Calu3 (cell line): ENCODE measurements around the gene ZMYM2. TPM values are rescaled to one million over a fixed set of nuclear protein-coding genes. Genes with fewer than 3 reads are reported as not detected.
"Not testable (repeated sequence)": the region's sequence is repeated elsewhere in the genome, so short reads cannot be mapped to it uniquely, and the experiment has no call there.

Source experiments
- BruUV-seq: library from RNA; stranded (reverse); fragments of 400-500 nt; replicated peaks from 2 replicates; lab custom pipeline; 2021; lab: Mats Ljungman, UMichigan
- CTCF ChIA-PET: fragments of 300-600 bp; sonication (Branson Sonifier 250); formaldehyde crosslinking; loops from one replicate; lab custom pipeline; 2022; ENCODE audit warnings: antibody characterized with exemption; lab: Charles Lee
- DNase-seq: peaks from one replicate; pipeline ENCODE4 v3.0.0; 2022
- H3K27ac Mint-ChIP-seq: one replicate; pipeline ENCODE4 v1.8.0; 2022; ENCODE audit warnings: mixed read lengths; ENCODE audit not compliant: unreplicated experiment
- H3K27me3 Mint-ChIP-seq: one replicate; pipeline ENCODE4 v1.8.0; 2022; ENCODE audit warnings: mixed read lengths; ENCODE audit not compliant: unreplicated experiment
- H3K36me3 Mint-ChIP-seq: one replicate; pipeline ENCODE4 v1.8.0; 2022; ENCODE audit warnings: mild to moderate bottlenecking, moderate library complexity, mixed read lengths; ENCODE audit not compliant: insufficient read depth, unreplicated experiment
- H3K4me1 Mint-ChIP-seq: one replicate; pipeline ENCODE4 v1.8.0; 2022; ENCODE audit warnings: mild to moderate bottlenecking, low read depth, mixed read lengths; ENCODE audit not compliant: unreplicated experiment
- H3K4me3 Mint-ChIP-seq: one replicate; pipeline ENCODE4 v1.8.0; 2022; ENCODE audit warnings: mild to moderate bottlenecking, low read depth, moderate library complexity, mixed read lengths; ENCODE audit not compliant: unreplicated experiment
- H3K9me3 Mint-ChIP-seq: one replicate; pipeline ENCODE4 v1.8.0; 2022; ENCODE audit warnings: low read depth, mixed read lengths; ENCODE audit not compliant: unreplicated experiment
- intact Hi-C: fragments of 100-400 bp; cut with micrococcal nuclease; formaldehyde crosslinking; loops from one replicate; pipeline ENCODE4 v1.10.0; 2022; ENCODE audit not compliant: unreplicated experiment
- total RNA-seq: library from RNA; stranded (reverse); gene quantifications from 2 replicates; pipeline ENCODE4 v1.2.3, GENCODE V29; 2022
- TF ChIP-seq, protein P1 (sequence below): fragments of 200-600 bp; IDR thresholded peaks from one replicate; pipeline ENCODE4 v1.8.0; 2022; ENCODE audit warnings: antibody characterized with exemption; ENCODE audit not compliant: unreplicated experiment

Gene ZMYM2
- total RNA-seq, 1 experiment from 2014 or later = 53.1 TPM

DNA sequence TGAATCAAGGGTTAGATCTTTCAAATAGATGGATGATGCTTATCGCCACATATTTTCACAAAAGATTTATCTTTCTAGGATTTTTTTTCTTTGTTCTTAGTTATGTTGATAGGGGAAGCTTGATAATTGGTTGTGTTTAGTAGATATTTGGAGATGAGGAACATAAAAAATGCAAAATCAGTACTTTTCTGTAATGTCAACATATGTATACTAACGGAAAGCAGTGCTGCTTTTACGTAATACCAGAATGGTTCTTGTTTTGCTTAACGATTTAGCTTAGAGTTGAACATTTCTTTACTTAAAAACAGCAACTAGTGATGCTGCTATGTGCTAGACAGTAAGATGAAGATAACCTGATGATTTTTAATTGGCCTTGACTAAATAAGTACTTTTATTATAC, 3.0 kb downstream of the ZMYM2 start:
- BruUV-seq = no TSS peak
- Mint-ChIP-seq H3K9me3 (no peaks in the 10 kb centered on the region), H3K4me1 (no peaks in the 10 kb centered on the region), H3K27me3 (no peaks in the 10 kb centered on the region), H3K36me3 (peaks cover 43% of the 10 kb centered on the region), H3K4me3 (no peak overlapping the region), H3K27ac (no peak overlapping the region)
- intact Hi-C loops = loop anchor here (2.0 kb wide), 1 partner anchor 35 kb away; no protein-coding TSS in a partner anchor
- CTCF ChIA-PET = interaction anchor here (0.6 kb wide), 1 partner anchor 22 kb away, joined by 4 read pairs; no protein-coding TSS in a partner anchor
- TF ChIP-seq, protein P1, sequence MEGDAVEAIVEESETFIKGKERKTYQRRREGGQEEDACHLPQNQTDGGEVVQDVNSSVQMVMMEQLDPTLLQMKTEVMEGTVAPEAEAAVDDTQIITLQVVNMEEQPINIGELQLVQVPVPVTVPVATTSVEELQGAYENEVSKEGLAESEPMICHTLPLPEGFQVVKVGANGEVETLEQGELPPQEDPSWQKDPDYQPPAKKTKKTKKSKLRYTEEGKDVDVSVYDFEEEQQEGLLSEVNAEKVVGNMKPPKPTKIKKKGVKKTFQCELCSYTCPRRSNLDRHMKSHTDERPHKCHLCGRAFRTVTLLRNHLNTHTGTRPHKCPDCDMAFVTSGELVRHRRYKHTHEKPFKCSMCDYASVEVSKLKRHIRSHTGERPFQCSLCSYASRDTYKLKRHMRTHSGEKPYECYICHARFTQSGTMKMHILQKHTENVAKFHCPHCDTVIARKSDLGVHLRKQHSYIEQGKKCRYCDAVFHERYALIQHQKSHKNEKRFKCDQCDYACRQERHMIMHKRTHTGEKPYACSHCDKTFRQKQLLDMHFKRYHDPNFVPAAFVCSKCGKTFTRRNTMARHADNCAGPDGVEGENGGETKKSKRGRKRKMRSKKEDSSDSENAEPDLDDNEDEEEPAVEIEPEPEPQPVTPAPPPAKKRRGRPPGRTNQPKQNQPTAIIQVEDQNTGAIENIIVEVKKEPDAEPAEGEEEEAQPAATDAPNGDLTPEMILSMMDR = no peak
- DNase-seq = no peak

DNA sequence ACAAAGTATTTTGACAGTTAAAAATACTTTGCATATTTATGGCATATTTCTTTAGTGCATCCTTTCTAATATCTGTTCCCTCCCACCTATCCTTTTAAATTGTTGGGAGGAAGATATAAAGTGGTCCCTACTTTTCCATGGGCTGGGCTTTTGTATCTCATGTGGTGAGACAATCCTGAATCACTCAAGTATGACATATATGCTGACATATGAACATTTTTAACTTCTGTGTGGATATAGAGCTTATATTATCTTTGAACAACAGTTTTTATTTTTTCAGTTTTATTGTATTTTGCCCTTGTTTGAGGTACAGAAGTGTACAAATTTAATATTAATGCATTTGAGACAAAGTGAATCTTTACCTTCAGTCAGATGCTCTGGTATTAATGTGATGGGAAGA, 3.4 kb downstream of the ZMYM2 start:
- H3K27ac Mint-ChIP-seq = no peak overlapping the region
- no TSS peak for BruUV-seq
- TF ChIP-seq, protein P1 = no peak
- H3K4me3 Mint-ChIP-seq = no peak overlapping the region
- CTCF ChIA-PET = no interaction called here
- no peaks in the 10 kb centered on the region for H3K27me3 Mint-ChIP-seq
- H3K9me3 Mint-ChIP-seq = no peaks in the 10 kb centered on the region
- intact Hi-C loops = loop anchor here (2.0 kb wide), 1 partner anchor 35 kb away; no protein-coding TSS in a partner anchor
- no peak for DNase-seq
- H3K36me3 Mint-ChIP-seq = peaks cover 47% of the 10 kb centered on the region
- no peaks in the 10 kb centered on the region for H3K4me1 Mint-ChIP-seq

DNA sequence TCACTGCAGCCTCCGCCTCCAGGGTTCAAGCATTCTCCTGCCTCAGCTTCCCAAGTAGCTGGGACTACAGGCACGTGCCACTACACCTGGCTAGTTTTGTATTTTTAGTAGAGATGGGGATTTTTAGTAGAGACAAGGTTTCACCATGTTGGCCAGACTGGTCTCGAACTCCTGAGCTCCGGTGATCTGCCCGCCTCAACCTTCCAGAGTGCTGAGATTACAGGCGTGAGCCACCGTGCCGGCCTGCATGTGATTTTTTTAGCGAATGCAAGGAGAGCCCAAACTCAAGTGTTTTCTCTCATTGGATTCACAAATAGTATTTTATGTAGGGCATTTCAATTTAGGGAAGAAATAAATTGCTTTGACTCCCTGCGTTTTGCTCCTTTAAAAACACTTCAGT, 4.4 kb downstream of the ZMYM2 start:
- H3K4me3 Mint-ChIP-seq = no peak overlapping the region
- BruUV-seq = no TSS peak
- no peaks in the 10 kb centered on the region for H3K4me1 Mint-ChIP-seq
- H3K9me3 Mint-ChIP-seq = no peaks in the 10 kb centered on the region
- H3K27ac Mint-ChIP-seq = no peak overlapping the region
- H3K36me3 Mint-ChIP-seq = peaks cover 41% of the 10 kb centered on the region
- intact Hi-C loops = no loop called here
- DNase-seq = no peak
- CTCF ChIA-PET = no interaction called here
- no peaks in the 10 kb centered on the region for H3K27me3 Mint-ChIP-seq
- TF ChIP-seq, protein P1 = no peak

DNA sequence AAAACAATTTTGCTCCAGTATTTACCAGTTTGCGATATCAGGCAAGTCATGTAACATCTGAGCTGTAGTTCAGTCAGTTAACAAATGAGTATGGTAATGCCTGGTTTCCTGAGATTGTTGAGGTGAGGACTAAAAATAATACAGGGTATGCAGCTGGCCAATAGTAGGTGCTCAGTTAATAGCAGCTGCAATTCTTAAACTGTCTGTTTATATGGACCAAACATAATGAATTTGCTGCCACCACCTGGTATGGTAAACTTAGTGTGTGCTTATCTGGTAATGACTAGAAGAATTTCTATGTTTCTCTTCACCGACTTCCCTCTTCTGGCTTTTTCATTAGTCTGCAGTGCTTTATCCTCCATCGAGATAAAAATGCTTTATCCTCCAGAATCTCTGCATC, 9.1 kb downstream of the ZMYM2 start:
- H3K4me3 Mint-ChIP-seq = no peak overlapping the region
- no TSS peak for BruUV-seq
- no peak for DNase-seq
- H3K27me3 Mint-ChIP-seq = no peaks in the 10 kb centered on the region
- no peaks in the 10 kb centered on the region for H3K4me1 Mint-ChIP-seq
- TF ChIP-seq, protein P1 = no peak
- H3K27ac Mint-ChIP-seq = no peak overlapping the region
- CTCF ChIA-PET = interaction anchor here (0.5 kb wide), 1 partner anchor 16 kb away, joined by 4 read pairs; no protein-coding TSS in a partner anchor
- intact Hi-C loops = no loop called here
- H3K36me3 Mint-ChIP-seq = peaks cover 18% of the 10 kb centered on the region
- no peaks in the 10 kb centered on the region for H3K9me3 Mint-ChIP-seq

DNA sequence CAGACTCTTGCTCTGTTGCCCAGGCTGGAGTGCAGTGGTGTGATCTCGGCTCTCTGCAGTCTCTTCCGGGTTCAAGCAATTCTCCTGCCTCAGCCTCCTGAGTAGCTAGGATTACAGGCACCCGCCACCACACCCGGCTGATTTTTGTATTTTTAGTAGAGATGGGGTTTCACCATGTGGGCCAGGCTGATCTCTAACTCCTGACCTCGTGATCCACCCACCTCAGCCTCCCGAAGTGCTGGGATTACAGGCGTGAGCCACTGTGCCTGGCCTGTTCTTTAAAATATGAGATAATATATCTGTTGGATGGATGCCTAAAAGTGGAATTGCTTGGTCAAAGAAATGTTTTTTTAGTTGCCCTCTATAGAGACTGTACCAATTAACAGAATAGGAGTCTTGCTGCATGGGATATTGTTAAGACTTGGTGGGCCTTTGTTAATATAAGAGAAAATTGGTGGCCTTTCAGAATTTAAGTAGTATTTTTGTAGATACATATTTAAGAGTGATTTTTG, 16.0 kb downstream of the ZMYM2 start:
- H3K4me3 Mint-ChIP-seq, DNase-seq, intact Hi-C loops, H3K27ac Mint-ChIP-seq, H3K27me3 Mint-ChIP-seq, CTCF ChIA-PET, H3K4me1 Mint-ChIP-seq, BruUV-seq, H3K9me3 Mint-ChIP-seq: not testable (repeated sequence)
- peaks cover 22% of the 10 kb centered on the region for H3K36me3 Mint-ChIP-seq
